Measurements from ENCODE around the gene TRIM5. TPM values are rescaled to one million over a fixed set of nuclear protein-coding genes. Genes with fewer than 3 reads are reported as not detected.

The TRIM5 gene
- total RNA-seq, 2 donors from 2014 or later, result 7.9 to 10.0 TPM

DNA sequence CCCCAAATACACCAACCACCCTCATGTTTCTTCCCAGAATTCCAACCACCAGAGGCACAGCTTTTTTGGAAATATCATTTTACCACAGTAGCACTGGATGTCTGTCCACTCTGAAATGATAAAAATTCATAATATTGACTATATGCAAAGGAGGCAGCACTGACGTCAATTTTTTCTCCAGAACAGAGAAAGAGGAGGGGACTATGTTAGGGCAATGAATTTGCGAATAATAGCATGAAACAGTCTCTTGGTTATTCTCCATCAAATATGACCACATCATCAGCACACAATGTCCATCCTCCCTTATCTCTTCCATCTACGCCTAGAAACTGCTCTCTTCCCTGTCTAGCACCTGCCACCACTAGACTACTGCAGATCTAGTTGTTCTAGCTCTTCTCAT, 38.7 kb downstream of the TRIM5 start:
- Histone ChIP-seq H3K9me3 (no peaks in the 10 kb centered on the region), H3K4me3 (no peak overlapping the region), H3K27ac (no peak overlapping the region), H3K36me3 (peaks cover 8% of the 10 kb centered on the region), H3K27me3 (no peaks in the 10 kb centered on the region), H3K4me1 (no peaks in the 10 kb centered on the region)
- no peak for DNase-seq (ENCODE audit: low spot score)
- TF ChIP-seq, protein P1, sequence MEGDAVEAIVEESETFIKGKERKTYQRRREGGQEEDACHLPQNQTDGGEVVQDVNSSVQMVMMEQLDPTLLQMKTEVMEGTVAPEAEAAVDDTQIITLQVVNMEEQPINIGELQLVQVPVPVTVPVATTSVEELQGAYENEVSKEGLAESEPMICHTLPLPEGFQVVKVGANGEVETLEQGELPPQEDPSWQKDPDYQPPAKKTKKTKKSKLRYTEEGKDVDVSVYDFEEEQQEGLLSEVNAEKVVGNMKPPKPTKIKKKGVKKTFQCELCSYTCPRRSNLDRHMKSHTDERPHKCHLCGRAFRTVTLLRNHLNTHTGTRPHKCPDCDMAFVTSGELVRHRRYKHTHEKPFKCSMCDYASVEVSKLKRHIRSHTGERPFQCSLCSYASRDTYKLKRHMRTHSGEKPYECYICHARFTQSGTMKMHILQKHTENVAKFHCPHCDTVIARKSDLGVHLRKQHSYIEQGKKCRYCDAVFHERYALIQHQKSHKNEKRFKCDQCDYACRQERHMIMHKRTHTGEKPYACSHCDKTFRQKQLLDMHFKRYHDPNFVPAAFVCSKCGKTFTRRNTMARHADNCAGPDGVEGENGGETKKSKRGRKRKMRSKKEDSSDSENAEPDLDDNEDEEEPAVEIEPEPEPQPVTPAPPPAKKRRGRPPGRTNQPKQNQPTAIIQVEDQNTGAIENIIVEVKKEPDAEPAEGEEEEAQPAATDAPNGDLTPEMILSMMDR (IDR thresholded peaks at IDR 0.05), result no peak

DNA sequence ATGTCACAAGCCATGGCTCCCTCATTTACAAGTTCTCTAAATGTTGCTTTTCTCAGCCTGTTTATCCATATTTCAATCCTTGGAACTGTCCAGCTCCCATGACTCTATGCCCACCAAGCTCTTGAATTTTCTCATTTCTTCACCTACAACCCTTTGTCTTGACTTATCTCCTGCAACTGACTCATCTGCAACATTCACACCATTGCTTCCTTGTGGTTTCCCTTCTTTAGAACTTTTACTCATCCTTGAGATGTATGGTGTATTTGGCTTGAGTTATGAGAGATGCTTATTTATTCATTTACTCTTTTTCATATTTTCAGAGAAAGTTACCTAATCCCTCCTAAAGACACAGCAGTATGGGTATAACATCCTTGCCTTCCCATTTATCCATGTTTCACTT, 41.3 kb downstream of the TRIM5 start:
- no peaks in the 10 kb centered on the region for H3K27me3 ChIP-seq
- DNase-seq (ENCODE audit: low spot score), result no peak
- peaks cover 8% of the 10 kb centered on the region for H3K36me3 ChIP-seq
- no peak overlapping the region for H3K27ac ChIP-seq
- TF ChIP-seq, protein P1 (IDR thresholded peaks at IDR 0.05), result no peak
- no peaks in the 10 kb centered on the region for H3K9me3 ChIP-seq
- H3K4me1 ChIP-seq, result no peaks in the 10 kb centered on the region
- H3K4me3 ChIP-seq, result no peak overlapping the region

DNA sequence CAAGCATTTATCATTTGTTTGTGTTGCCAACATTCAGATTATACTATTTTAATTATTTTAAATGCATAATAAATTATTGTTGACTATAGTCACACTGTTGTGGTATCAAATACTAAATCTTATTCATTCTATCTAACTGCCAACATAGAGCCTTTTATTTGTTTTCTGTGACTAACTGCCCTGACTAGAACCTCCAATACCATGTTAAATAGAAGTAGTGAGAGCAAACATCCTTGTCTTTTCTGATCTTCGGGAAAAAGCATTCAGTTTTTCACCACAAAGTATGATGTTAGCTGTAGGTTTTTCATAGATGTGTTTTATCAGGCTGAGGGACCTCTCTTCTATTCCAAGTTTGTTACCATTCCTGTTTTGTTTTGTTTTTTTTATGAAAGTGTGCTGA, 44.9 kb downstream of the TRIM5 start:
- H3K36me3 ChIP-seq, result peaks cover 8% of the 10 kb centered on the region
- no peaks in the 10 kb centered on the region for H3K27me3 ChIP-seq
- H3K4me1 ChIP-seq, result no peaks in the 10 kb centered on the region
- no peak overlapping the region for H3K4me3 ChIP-seq
- DNase-seq (ENCODE audit: low spot score), result no peak
- H3K27ac ChIP-seq, result no peak overlapping the region
- TF ChIP-seq, protein P1 (IDR thresholded peaks at IDR 0.05), result no peak
- no peaks in the 10 kb centered on the region for H3K9me3 ChIP-seq

DNA sequence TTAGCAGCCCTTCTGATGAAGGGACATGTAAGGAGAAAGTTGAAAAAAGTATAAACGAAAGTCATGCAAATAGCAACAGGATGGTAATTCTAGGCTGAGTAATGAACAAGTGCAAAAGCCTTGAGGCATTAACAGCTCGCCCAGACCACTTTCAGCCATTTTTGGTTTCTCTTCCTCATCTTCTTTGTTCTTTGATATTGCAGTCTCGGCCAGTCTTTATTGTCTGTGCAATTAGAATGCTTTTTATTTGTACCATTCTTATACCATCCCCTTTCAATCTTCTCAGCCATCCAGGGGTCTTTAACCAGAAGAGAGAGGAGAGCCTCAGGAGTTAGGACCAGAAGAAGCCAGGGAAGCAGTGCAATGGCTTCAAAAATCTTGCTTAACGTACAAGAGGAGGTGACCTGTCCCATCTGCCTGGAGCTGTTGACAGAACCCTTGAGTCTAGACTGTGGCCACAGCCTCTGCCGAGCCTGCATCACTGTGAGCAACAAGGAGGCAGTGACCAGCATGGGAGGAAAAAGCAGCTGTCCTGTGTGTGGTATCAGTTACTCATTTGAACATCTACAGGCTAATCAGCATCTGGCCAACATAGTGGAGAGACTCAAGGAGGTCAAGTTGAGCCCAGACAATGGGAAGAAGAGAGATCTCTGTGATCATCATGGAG, 52.8 kb downstream of the TRIM5 start:
- no peak for DNase-seq (ENCODE audit: low spot score)
- H3K4me1 ChIP-seq, result no peaks in the 10 kb centered on the region
- no peaks in the 10 kb centered on the region for H3K36me3 ChIP-seq
- H3K27me3 ChIP-seq, result no peaks in the 10 kb centered on the region
- TF ChIP-seq, protein P1 (IDR thresholded peaks at IDR 0.05), result no peak
- H3K4me3 ChIP-seq, result no peak overlapping the region
- no peak overlapping the region for H3K27ac ChIP-seq
- H3K9me3 ChIP-seq, result no peaks in the 10 kb centered on the region

DNA sequence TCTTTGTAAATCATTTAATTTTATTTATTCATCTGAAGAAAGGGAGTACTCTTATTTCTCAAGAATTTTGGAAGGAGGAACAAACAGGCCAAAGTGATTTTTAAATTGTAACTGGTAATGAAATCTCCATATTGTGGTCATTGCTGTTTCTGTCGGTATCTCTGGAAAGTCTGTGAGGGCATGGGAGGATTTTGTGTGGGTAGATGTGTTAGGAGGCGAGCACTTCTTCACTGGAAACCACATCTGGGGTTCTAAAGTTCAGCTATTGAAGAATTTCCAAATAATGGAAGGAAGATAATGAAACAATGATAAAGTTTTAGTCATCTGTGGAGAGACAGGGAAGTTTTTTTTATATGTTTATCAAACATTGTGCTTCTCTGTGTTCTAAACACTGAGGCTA, 53.5 kb downstream of the TRIM5 start:
- no peak for DNase-seq (ENCODE audit: low spot score)
- Histone ChIP-seq H3K36me3 (no peaks in the 10 kb centered on the region), H3K9me3 (no peaks in the 10 kb centered on the region), H3K4me1 (no peaks in the 10 kb centered on the region), H3K4me3 (no peak overlapping the region), H3K27ac (no peak overlapping the region), H3K27me3 (no peaks in the 10 kb centered on the region)
- TF ChIP-seq, protein P1 (IDR thresholded peaks at IDR 0.05), result no peak

DNA sequence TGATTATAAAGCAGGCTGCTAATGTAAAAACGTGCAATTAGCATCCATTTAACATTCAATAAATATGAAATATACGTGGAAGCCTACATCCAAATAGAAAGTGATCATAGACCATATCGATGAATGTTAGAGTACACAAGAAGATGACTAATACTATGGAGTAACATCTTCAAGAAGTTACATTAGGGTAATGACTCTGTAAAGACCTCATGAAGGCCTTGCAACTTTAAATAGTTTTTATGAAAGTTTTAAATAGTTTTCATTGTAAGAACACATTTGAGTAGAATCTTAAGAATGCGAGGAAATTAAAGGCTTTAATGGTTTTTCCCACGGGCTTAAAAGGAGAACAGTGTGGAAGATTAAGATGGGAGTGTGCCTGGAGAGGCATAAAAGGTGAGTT, 58.7 kb downstream of the TRIM5 start:
- Histone ChIP-seq H3K4me3 (no peak overlapping the region), H3K36me3 (no peaks in the 10 kb centered on the region), H3K27me3 (no peaks in the 10 kb centered on the region), H3K9me3 (no peaks in the 10 kb centered on the region), H3K4me1 (peaks cover 0 to 14% of the 10 kb centered on the region in 2 donors), H3K27ac (no peak overlapping the region)
- TF ChIP-seq, protein P1 (IDR thresholded peaks at IDR 0.05), result no peak
- no peak for DNase-seq (ENCODE audit: low spot score)

All from right atrium auricular region (tissue), 2 donors.